Measurements from ENCODE around the gene RXFP3.
A peak's percentile ranks its signal among the peaks of the same experiment; 100 is the strongest.

RXFP3 gene

DNA sequence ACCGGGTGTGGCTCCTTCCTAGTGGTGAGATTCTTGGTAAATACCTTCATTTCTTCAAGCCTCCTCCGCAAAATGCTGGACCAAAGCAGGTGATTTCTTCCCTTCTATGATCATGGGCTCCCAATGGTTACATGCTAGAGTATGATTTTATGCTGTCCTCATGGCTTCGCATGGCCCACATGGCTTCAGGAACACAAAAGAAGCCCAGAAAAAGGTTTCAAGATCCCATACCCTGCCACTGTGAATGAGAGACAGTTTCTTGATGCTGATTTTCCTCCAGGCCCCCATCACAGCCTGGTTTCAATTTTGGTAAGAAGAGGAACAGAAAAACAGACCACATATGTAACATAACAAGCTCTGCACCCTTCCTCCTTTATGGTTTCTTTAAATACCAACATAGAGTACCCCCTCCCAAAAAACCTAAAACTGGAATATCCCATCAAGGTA, 2.4 kb upstream of the RXFP3 start:
- TF ChIP-seq, protein P1, sequence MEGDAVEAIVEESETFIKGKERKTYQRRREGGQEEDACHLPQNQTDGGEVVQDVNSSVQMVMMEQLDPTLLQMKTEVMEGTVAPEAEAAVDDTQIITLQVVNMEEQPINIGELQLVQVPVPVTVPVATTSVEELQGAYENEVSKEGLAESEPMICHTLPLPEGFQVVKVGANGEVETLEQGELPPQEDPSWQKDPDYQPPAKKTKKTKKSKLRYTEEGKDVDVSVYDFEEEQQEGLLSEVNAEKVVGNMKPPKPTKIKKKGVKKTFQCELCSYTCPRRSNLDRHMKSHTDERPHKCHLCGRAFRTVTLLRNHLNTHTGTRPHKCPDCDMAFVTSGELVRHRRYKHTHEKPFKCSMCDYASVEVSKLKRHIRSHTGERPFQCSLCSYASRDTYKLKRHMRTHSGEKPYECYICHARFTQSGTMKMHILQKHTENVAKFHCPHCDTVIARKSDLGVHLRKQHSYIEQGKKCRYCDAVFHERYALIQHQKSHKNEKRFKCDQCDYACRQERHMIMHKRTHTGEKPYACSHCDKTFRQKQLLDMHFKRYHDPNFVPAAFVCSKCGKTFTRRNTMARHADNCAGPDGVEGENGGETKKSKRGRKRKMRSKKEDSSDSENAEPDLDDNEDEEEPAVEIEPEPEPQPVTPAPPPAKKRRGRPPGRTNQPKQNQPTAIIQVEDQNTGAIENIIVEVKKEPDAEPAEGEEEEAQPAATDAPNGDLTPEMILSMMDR (conservative IDR thresholded peaks at IDR 0.05; ENCODE audit: control insufficient read depth, insufficient read depth, low read depth, low read length), result no peak
- no peak overlapping the region for H3K4me3 ChIP-seq (ENCODE audit: control insufficient read depth, low read depth, low read length)
- no peak for DNase-seq (ENCODE audit: low read depth)

DNA sequence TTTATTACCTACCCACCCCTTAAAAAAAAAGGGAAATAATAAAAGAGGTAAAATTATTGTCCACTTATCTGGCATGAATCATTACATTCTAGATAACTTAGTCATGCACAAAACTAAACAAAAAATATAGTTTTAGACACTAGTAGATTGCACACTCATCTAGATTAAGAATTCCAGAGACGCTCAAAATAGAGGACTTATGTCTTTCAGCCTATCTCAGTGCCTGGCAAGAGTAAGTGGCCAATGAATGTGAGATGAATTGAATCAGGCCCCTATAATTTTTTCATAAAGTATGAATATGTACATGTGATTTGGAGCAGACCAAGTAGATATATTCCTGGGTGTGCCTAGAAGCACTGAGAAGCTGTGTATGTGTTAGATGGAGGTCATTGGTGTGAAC, 2.0 kb upstream of the RXFP3 start:
- TF ChIP-seq, protein P1 (conservative IDR thresholded peaks at IDR 0.05; ENCODE audit: control insufficient read depth, insufficient read depth, low read depth, low read length), result no peak
- no peak overlapping the region for H3K4me3 ChIP-seq (ENCODE audit: control insufficient read depth, low read depth, low read length)

DNA sequence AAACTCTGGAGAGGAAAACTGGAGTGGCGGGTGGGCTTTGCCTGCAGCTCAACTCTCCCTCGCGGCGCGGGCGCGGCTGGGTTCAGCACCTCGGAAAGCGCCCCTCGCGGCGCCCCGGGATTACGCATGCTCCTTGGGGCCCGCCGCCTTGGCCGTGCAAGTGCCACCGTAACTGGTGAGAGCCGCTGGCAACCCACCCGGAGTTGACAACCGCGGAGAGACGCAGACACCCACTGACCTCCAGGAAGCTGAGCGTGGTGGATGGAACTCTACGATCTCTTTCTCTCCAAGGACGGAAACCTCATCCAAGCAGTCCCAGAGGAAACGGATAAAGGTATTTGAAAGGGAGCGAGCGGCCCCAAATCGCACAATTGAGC, 194 bp upstream of the RXFP3 start:
- peak; percentile 47 for DNase-seq (ENCODE audit: low read depth)
- TF ChIP-seq, protein P1 (conservative IDR thresholded peaks at IDR 0.05; ENCODE audit: control insufficient read depth, insufficient read depth, low read depth, low read length), result no peak
- H3K4me3 ChIP-seq (ENCODE audit: control insufficient read depth, low read depth, low read length), result peak overlapping the region; percentile 52

More for the DNA sequence above, 2.0 kb upstream of the RXFP3 start:
- DNase-seq (ENCODE audit: low read depth), result peak; percentile 44

DNA sequence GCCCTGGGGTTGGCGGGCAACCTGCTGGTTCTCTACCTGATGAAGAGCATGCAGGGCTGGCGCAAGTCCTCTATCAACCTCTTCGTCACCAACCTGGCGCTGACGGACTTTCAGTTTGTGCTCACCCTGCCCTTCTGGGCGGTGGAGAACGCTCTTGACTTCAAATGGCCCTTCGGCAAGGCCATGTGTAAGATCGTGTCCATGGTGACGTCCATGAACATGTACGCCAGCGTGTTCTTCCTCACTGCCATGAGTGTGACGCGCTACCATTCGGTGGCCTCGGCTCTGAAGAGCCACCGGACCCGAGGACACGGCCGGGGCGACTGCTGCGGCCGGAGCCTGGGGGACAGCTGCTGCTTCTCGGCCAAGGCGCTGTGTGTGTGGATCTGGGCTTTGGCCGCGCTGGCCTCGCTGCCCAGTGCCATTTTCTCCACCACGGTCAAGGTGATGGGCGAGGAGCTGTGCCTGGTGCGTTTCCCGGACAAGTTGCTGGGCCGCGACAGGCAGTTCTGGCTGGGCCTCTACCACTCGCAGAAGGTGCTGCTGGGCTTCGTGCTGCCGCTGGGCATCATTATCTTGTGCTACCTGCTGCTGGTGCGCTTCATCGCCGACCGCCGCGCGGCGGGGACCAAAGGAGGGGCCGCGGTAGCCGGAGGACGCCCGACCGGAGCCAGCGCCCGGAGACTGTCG, 976 bp downstream of the RXFP3 start:
- no peak for DNase-seq (ENCODE audit: low read depth)
- H3K4me3 ChIP-seq (ENCODE audit: control insufficient read depth, low read depth, low read length), result no peak overlapping the region
- TF ChIP-seq, protein P1 (conservative IDR thresholded peaks at IDR 0.05; ENCODE audit: control insufficient read depth, insufficient read depth, low read depth, low read length), result no peak

DNA sequence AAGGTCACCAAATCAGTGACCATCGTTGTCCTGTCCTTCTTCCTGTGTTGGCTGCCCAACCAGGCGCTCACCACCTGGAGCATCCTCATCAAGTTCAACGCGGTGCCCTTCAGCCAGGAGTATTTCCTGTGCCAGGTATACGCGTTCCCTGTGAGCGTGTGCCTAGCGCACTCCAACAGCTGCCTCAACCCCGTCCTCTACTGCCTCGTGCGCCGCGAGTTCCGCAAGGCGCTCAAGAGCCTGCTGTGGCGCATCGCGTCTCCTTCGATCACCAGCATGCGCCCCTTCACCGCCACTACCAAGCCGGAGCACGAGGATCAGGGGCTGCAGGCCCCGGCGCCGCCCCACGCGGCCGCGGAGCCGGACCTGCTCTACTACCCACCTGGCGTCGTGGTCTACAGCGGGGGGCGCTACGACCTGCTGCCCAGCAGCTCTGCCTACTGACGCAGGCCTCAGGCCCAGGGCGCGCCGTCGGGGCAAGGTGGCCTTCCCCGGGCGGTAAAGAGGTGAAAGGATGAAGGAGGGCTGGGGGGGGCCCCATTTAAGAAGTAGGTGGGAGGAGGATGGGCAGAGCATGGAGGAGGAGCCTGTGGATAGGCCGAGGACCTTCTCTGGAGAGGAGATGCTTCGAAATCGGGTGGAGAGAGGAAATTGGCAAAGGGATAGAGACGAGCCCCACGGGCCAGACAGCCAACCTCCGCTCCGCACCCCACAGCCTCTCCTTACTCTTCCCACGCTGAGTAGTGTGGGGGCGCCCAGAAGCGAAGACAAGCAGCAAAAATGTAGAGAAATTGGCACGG, 1.7 kb downstream of the RXFP3 start:
- no peak for DNase-seq (ENCODE audit: low read depth)
- TF ChIP-seq, protein P1 (conservative IDR thresholded peaks at IDR 0.05; ENCODE audit: control insufficient read depth, insufficient read depth, low read depth, low read length), result no peak
- no peak overlapping the region for H3K4me3 ChIP-seq (ENCODE audit: control insufficient read depth, low read depth, low read length)

DNA sequence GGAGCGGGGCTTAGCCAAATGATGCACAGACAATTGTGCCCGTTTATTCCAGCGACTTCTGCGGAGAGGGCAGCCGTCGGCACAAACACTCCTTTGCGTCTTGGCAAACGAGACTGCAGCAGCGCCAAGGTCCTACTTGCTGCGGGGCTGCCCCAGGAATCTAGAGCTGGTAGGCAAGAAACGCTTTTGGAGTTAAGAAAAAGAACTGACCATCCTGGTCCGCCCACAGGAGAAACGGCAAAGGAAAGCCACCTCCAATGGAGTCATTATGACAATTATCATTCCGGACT, 2.3 kb downstream of the RXFP3 start:
- TF ChIP-seq, protein P1 (conservative IDR thresholded peaks at IDR 0.05; ENCODE audit: control insufficient read depth, insufficient read depth, low read depth, low read length), result no peak
- H3K4me3 ChIP-seq (ENCODE audit: control insufficient read depth, low read depth, low read length), result no peak overlapping the region
- no peak for DNase-seq (ENCODE audit: low read depth)

Data from fibroblast of mammary gland (primary cell).